Renal cortical epithelial cell (primary cell): ENCODE measurements around the gene CDC42BPG. TPM values are rescaled to one million over a fixed set of nuclear protein-coding genes. Genes with fewer than 3 reads are reported as not detected.

Experiments used
- DNase-seq: peaks from one replicate; pipeline ENCODE4 v3.0.0-alpha.2; 2011; ENCODE audit warnings: low read depth
- total RNA-seq: library from RNA; depleted of rRNA; stranded (reverse); fragments of >200 nt; gene quantifications from 2 replicates; pipeline ENCODE4 v1.2.3, GENCODE V29; 2014

The CDC42BPG gene
- total RNA-seq, 1 donor from 2014 or later: 8.7 TPM

GRCh38 chr11:64835616-64836447 lies 8.6 kb downstream of the CDC42BPG start:
- no peak for DNase-seq

GRCh38 chr11:64834723-64835615 lies 9.5 kb downstream of the CDC42BPG start:
- peak; percentile 63 for DNase-seq

- DNase-seq: no peak
Measured at GRCh38 chr11:64834031-64834722, 10.3 kb downstream of the CDC42BPG start.

- no peak for DNase-seq
Measured at GRCh38 chr11:64833509-64833908, 10.9 kb downstream of the CDC42BPG start.

GRCh38 chr11:64833198-64833502 lies 11.3 kb downstream of the CDC42BPG start:
- no peak for DNase-seq

GRCh38 chr11:64832467-64833197 lies 11.8 kb downstream of the CDC42BPG start:
- no peak for DNase-seq

GRCh38 chr11:64831411-64831891 lies 13.0 kb downstream of the CDC42BPG start:
- DNase-seq: no peak

GRCh38 chr11:64829536-64830251 lies 14.8 kb downstream of the CDC42BPG start:
- no peak for DNase-seq

GRCh38 chr11:64827451-64827839 lies 17.0 kb downstream of the CDC42BPG start:
- DNase-seq: no peak

GRCh38 chr11:64826578-64827450 lies 17.6 kb downstream of the CDC42BPG start:
- no peak for DNase-seq

GRCh38 chr11:64826062-64826461 lies 18.4 kb downstream of the CDC42BPG start:
- no peak for DNase-seq

- no peak for DNase-seq
Measured at GRCh38 chr11:64823568-64824119, 20.8 kb downstream of the CDC42BPG start.

GRCh38 chr11:64817476-64817875 lies 27.0 kb downstream of the CDC42BPG start:
- no peak for DNase-seq

GRCh38 chr11:64815433-64815832 lies 29.0 kb downstream of the CDC42BPG start:
- DNase-seq: peak; percentile 51

- peak; percentile 8 for DNase-seq
Measured at GRCh38 chr11:64814712-64815187, 29.7 kb downstream of the CDC42BPG start.

GRCh38 chr11:64813826-64814225 lies 30.6 kb downstream of the CDC42BPG start:
- no peak for DNase-seq

- DNase-seq: no peak
Measured at GRCh38 chr11:64810891-64811272, 33.6 kb downstream of the CDC42BPG start.

GRCh38 chr11:64810271-64810890 lies 34.1 kb downstream of the CDC42BPG start, which contains the start of gene MEN1:
Gene MEN1 (minus strand): TSS chr11:64810551. CDS start chr11:64810109, 442 bp downstream.
- DNase-seq: peak; percentile 90

- no peak for DNase-seq
Measured at GRCh38 chr11:64809781-64810241, 34.6 kb downstream of the CDC42BPG start.
